Neural cell (in vitro differentiated cells): ENCODE data around the gene PLOD2. TPM values are rescaled to one million over a fixed set of nuclear protein-coding genes. Genes with fewer than 3 reads are reported as not detected.
A peak's percentile ranks its signal among the peaks of the same experiment; 100 is the strongest.

Experiments used
- H2AFZ ChIP-seq: fragments of 200-600, 300-800 bp; sonication (generic), shearing (Covaris generic); 2 replicates; pipeline ENCODE4 v1.6.0; 2014; ENCODE audit warnings: low read depth, mild to moderate bottlenecking, antibody characterized with exemption, low read length, moderate library complexity
- H3F3A ChIP-seq: fragments of 200-600 bp; shearing (Covaris generic); 2 replicates; pipeline ENCODE4 v1.6.1; 2016; ENCODE audit warnings: mild to moderate bottlenecking, moderate library complexity, mixed read lengths, antibody characterized with exemption, low read length; ENCODE audit not compliant: insufficient read depth, poor library complexity, severe bottlenecking
- H3K27ac ChIP-seq: fragments of 200-600, 300-800 bp; sonication (generic), shearing (Covaris generic); 2 replicates; pipeline ENCODE4 v1.5.1; 2014; ENCODE audit warnings: mild to moderate bottlenecking, low read length, moderate library complexity
- H3K27me3 ChIP-seq: fragments of 300-800, 200-600 bp; sonication (generic), shearing (Covaris generic); 2 replicates; pipeline ENCODE4 v1.6.0; 2014; ENCODE audit warnings: mild to moderate bottlenecking, low read depth, low read length, moderate library complexity; ENCODE audit not compliant: insufficient read depth
- H3K36me3 ChIP-seq: fragments of 300-800, 200-600 bp; sonication (generic), shearing (Covaris generic); 2 replicates; pipeline ENCODE4 v1.5.1; 2014; ENCODE audit warnings: mild to moderate bottlenecking, antibody characterized with exemption, low read length, moderate library complexity; ENCODE audit not compliant: insufficient read depth
- H3K4me2 ChIP-seq: fragments of 300-800, 200-600 bp; sonication (generic), shearing (Covaris generic); 2 replicates; pipeline ENCODE4 v1.6.0; 2014; ENCODE audit warnings: mild to moderate bottlenecking, low read length
- H3K4me3 ChIP-seq: fragments of 300-800, 200-600 bp; sonication (generic), shearing (Covaris generic); 2 replicates; pipeline ENCODE4 v1.5.1; 2014; ENCODE audit warnings: mild to moderate bottlenecking, low read length, moderate library complexity
- H3K79me2 ChIP-seq: fragments of 200-600 bp; shearing (Covaris generic); replicated peaks from 2 replicates; pipeline ENCODE4 v1.6.0; 2014; ENCODE audit warnings: mild to moderate bottlenecking, low read length, moderate library complexity; ENCODE audit not compliant: insufficient read depth
- H3K9ac ChIP-seq: fragments of 300-800, 200-600 bp; sonication (generic), shearing (Covaris generic); 2 replicates; pipeline ENCODE4 v1.6.1; 2016; ENCODE audit warnings: mild to moderate bottlenecking, low read length, mixed read lengths
- H3K9me2 ChIP-seq: fragments of 200-600 bp; shearing (Covaris generic); 2 replicates; pipeline ENCODE4 v1.6.1; 2016; ENCODE audit warnings: mild to moderate bottlenecking, low read length, mixed read lengths; ENCODE audit not compliant: insufficient read depth
- H3K9me3 ChIP-seq: fragments of 200-600, 300-800 bp; sonication (generic), shearing (Covaris generic); 2 replicates; pipeline ENCODE4 v1.6.1; 2016; ENCODE audit warnings: mild to moderate bottlenecking, mixed run types, low read length, moderate library complexity, mixed read lengths
- H4K20me1 ChIP-seq: fragments of 200-600 bp; shearing (Covaris generic); 2 replicates; pipeline ENCODE4 v1.6.1; 2016; ENCODE audit warnings: mild to moderate bottlenecking, mixed run types; ENCODE audit not compliant: insufficient read depth
- EP300 ChIP-seq: fragments of 450-650 bp; conservative IDR thresholded peaks from 2 replicates; pipeline ENCODE4 v1.6.1; 2014; ENCODE audit warnings: antibody characterized with exemption, mild to moderate bottlenecking, moderate library complexity; ENCODE audit not compliant: poor library complexity, severe bottlenecking
- EZH2 ChIP-seq: fragments of 200-600, 300-800 bp; shearing (Covaris generic), sonication (generic); IDR thresholded peaks from 2 replicates; pipeline ENCODE4 v1.6.1; 2014; ENCODE audit warnings: antibody characterized with exemption, low read length, borderline replicate concordance, mild to moderate bottlenecking; ENCODE audit not compliant: insufficient read depth, poor library complexity, severe bottlenecking
- MXI1 ChIP-seq: fragments of 450-650 bp; conservative IDR thresholded peaks from 2 replicates; pipeline ENCODE4 v1.6.1; 2014; ENCODE audit warnings: antibody characterized with exemption, mild to moderate bottlenecking; ENCODE audit not compliant: poor library complexity, severe bottlenecking
- POLR2AphosphoS5 ChIP-seq: IDR thresholded peaks from 2 replicates; pipeline ENCODE4 v1.6.1; 2012
- RAD21 ChIP-seq: fragments of 450-650 bp; conservative IDR thresholded peaks from 2 replicates; pipeline ENCODE4 v1.6.1; 2014; ENCODE audit warnings: antibody characterized with exemption, mild to moderate bottlenecking, moderate library complexity
- REST ChIP-seq: IDR thresholded peaks from 2 replicates; pipeline ENCODE4 v1.6.1; 2012; ENCODE audit warnings: borderline replicate concordance
- SMC3 ChIP-seq: fragments of 450-650 bp; conservative IDR thresholded peaks from 2 replicates; pipeline ENCODE4 v1.6.1; 2014; ENCODE audit warnings: antibody characterized with exemption, mild to moderate bottlenecking, moderate library complexity; ENCODE audit not compliant: poor library complexity
- TAF1 ChIP-seq: IDR thresholded peaks from 2 replicates; pipeline ENCODE4 v1.6.1; 2012; ENCODE audit warnings: low read depth
- polyA minus RNA-seq: library from RNA; depleted of rRNA, polyadenylated mRNA; stranded (reverse); fragments of >200 nt; gene quantifications from 2 replicates; pipeline ENCODE4 v1.2.3, GENCODE V29; 2014
- polyA plus RNA-seq: library from polyadenylated mRNA; depleted of rRNA; stranded (reverse); fragments of >200 nt; gene quantifications from 2 replicates; pipeline ENCODE4 v1.2.3, GENCODE V29; 2014
- TF ChIP-seq, protein P1 (sequence below): fragments of 450-650 bp; IDR thresholded peaks from 2 replicates; pipeline ENCODE4 v1.5.1; 2014; ENCODE audit warnings: antibody characterized with exemption, mild to moderate bottlenecking, moderate library complexity; ENCODE audit not compliant: poor library complexity, severe bottlenecking

The PLOD2 gene
- polyA plus RNA-seq: 2.9 and 5.6 TPM in 2 replicates
- polyA minus RNA-seq: 4.9 and 5.1 TPM in 2 replicates

DNA sequence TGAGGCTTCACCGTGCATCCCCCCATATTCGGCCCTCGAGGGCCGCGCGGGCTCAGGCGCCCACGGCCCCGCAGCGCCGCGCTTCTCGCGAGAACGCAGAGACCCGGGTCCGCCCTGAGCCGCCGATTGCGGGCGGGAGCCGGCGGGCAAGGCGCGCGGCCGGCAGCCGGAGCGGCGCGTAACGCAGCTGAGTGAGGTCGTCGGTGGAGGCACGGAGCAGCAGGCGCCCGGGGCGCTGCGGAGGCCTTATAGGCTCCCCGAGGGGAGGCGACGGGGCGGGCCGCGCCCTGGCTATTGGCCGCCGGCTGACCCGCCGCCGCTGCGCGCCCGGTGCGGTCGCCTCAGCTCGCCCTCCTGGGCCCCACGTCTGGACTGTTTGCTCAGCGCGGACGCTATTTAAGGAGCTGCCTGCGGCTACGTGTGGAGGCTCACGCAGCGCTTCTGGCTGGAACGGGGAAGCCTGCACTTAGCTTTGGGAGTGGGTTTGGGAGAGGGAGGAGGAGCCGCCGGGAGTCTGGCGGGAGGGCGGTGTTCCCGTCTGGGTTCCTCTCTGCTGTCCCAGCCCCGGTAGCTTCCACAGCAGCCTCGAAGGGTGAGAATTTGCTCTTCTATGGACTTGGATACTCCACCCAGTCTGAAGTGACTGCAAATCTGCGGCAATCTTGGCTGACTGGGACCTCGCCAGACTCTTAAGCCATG lies at the start of gene PLOD2:
PLOD2 (minus strand) TSS at position 221 of the 699 bp plus-strand sequence; CDS start at position 26, 195 bp downstream.
- no peak within 1 kb of the TSS for H3K27ac ChIP-seq
- H3K79me2 ChIP-seq: no peaks in the 10 kb centered on the region
- H4K20me1 ChIP-seq: no peaks in the 10 kb centered on the region
- H3K9me3 ChIP-seq: no peaks in the 10 kb centered on the region
- H3K36me3 ChIP-seq: no peaks in the 10 kb centered on the region
- H3F3A ChIP-seq: no peaks in the 10 kb centered on the region
- H3K4me3 ChIP-seq: peak within 1 kb of the TSS; percentile 74
- H3K27me3 ChIP-seq: peaks cover 6% of the 10 kb centered on the region
- peak; percentile 37 for TF ChIP-seq MXI1
- TF ChIP-seq, protein P1, sequence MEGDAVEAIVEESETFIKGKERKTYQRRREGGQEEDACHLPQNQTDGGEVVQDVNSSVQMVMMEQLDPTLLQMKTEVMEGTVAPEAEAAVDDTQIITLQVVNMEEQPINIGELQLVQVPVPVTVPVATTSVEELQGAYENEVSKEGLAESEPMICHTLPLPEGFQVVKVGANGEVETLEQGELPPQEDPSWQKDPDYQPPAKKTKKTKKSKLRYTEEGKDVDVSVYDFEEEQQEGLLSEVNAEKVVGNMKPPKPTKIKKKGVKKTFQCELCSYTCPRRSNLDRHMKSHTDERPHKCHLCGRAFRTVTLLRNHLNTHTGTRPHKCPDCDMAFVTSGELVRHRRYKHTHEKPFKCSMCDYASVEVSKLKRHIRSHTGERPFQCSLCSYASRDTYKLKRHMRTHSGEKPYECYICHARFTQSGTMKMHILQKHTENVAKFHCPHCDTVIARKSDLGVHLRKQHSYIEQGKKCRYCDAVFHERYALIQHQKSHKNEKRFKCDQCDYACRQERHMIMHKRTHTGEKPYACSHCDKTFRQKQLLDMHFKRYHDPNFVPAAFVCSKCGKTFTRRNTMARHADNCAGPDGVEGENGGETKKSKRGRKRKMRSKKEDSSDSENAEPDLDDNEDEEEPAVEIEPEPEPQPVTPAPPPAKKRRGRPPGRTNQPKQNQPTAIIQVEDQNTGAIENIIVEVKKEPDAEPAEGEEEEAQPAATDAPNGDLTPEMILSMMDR: peak; percentile 29
- TF ChIP-seq TAF1: no peak
- TF ChIP-seq EZH2: no peak
- TF ChIP-seq EP300: peak; percentile 21
- TF ChIP-seq POLR2AphosphoS5: peak; percentile 19
- TF ChIP-seq REST: no peak
- TF ChIP-seq RAD21: peak; percentile 20
- TF ChIP-seq SMC3: no peak
- H3K9ac ChIP-seq: peak within 1 kb of the TSS; percentile 62
- H2AFZ ChIP-seq: peak within 1 kb of the TSS; percentile 57
- H3K9me2 ChIP-seq: no peaks in the 10 kb centered on the region
- H3K4me2 ChIP-seq: peak within 1 kb of the TSS; percentile 29

DNA sequence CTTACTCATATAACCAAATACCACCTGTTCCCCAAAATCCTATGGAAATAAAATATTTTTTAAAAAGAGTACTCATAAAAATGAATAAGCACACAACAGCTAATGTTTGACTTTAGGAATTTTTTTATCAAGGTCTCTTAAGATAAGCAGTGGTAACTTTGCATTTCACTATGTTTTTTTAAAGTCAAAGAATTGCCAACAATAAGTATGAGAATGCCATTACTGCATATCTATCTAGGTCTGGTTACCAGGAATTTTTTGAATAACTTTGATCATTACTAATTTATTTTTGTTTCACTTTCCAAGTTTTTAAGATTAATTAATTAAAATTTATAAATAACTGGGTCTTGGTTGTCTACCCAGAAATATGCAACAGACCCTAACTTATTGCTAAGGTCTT lies 48.4 kb upstream of the PLOD2 start:
- no peaks in the 10 kb centered on the region for H3K36me3 ChIP-seq
- H3K4me2 ChIP-seq: no peak overlapping the region
- no peak overlapping the region for H3K4me3 ChIP-seq
- no peaks in the 10 kb centered on the region for H3K79me2 ChIP-seq
- no peaks in the 10 kb centered on the region for H3F3A ChIP-seq
- no peak overlapping the region for H2AFZ ChIP-seq
- no peak overlapping the region for H3K9ac ChIP-seq
- no peaks in the 10 kb centered on the region for H3K9me3 ChIP-seq
- TF ChIP-seq EP300 (no peak), MXI1 (no peak), SMC3 (no peak), EZH2 (no peak), RAD21 (no peak), POLR2AphosphoS5 (no peak), REST (no peak), TAF1 (no peak)
- TF ChIP-seq, protein P1: no peak
- H3K27ac ChIP-seq: no peak overlapping the region
- no peaks in the 10 kb centered on the region for H4K20me1 ChIP-seq
- H3K9me2 ChIP-seq: no peaks in the 10 kb centered on the region
- no peaks in the 10 kb centered on the region for H3K27me3 ChIP-seq
